HG03025 (cell line): Measurements from ENCODE around the gene SCAP.

ENCODE experiments used
- ATAC-seq: cut with Tn5 transposase; IDR thresholded peaks from one replicate; pipeline ENCODE4 v1.9.1; 2021; ENCODE audit warnings: mild to moderate bottlenecking, moderate library complexity; ENCODE audit not compliant: unreplicated experiment, low FRiP score

The SCAP gene

GRCh38 chr3:47434849-47435248 is 40.9 kb downstream of the SCAP start:
- ATAC-seq: no peak

GRCh38 chr3:47433796-47434195 is 41.9 kb downstream of the SCAP start:
- no peak for ATAC-seq

- no peak for ATAC-seq
Observed at GRCh38 chr3:47432673-47433072, 43.1 kb downstream of the SCAP start.

- ATAC-seq: no peak
Observed at GRCh38 chr3:47431225-47431624, 44.5 kb downstream of the SCAP start.

- no peak for ATAC-seq
Observed at GRCh38 chr3:47430606-47431005, 45.1 kb downstream of the SCAP start.

GRCh38 chr3:47429476-47430270 is 46.1 kb downstream of the SCAP start:
- no peak for ATAC-seq

GRCh38 chr3:47428662-47429061 is 47.1 kb downstream of the SCAP start:
- ATAC-seq: no peak

- ATAC-seq: no peak
Observed at GRCh38 chr3:47427866-47428265, 47.9 kb downstream of the SCAP start.

- ATAC-seq: no peak
Observed at GRCh38 chr3:47425959-47426358, 49.8 kb downstream of the SCAP start.

GRCh38 chr3:47425383-47425778 is 50.4 kb downstream of the SCAP start:
- ATAC-seq: no peak

- ATAC-seq: no peak
Observed at GRCh38 chr3:47424434-47425382, 51.0 kb downstream of the SCAP start.

- ATAC-seq: no peak
Observed at GRCh38 chr3:47423548-47424145, 52.1 kb downstream of the SCAP start.

- no peak for ATAC-seq
Observed at GRCh38 chr3:47422743-47423142, 53.0 kb downstream of the SCAP start.

GRCh38 chr3:47421741-47422649 is 53.7 kb downstream of the SCAP start:
- no peak for ATAC-seq

GRCh38 chr3:47420511-47421484 is 54.9 kb downstream of the SCAP start:
- no peak for ATAC-seq

- no peak for ATAC-seq
Observed at GRCh38 chr3:47420044-47420430, 55.7 kb downstream of the SCAP start.

- no peak for ATAC-seq
Observed at GRCh38 chr3:47419083-47420043, 56.4 kb downstream of the SCAP start.
